Urinary bladder (tissue), 4 donors: ENCODE data around the gene UTF1. TPM values are rescaled to one million over a fixed set of nuclear protein-coding genes. Genes with fewer than 3 reads are reported as not detected.

Source experiments
- DNase-seq: peaks from one replicate; pipeline ENCODE4 v3.0.0-alpha.2; 2015; ENCODE audit errors: extremely low spot score
- H3K27ac ChIP-seq: one replicate; pipeline ENCODE4 v1.5.1; 2013; ENCODE audit warnings: low read depth, mild to moderate bottlenecking, moderate library complexity
- H3K36me3 ChIP-seq: one replicate; pipeline ENCODE4 v1.6.1; 2013; ENCODE audit warnings: mild to moderate bottlenecking, moderate library complexity; ENCODE audit not compliant: insufficient read depth
- H3K4me1 ChIP-seq: one replicate; pipeline ENCODE4 v1.6.1; 2013; ENCODE audit warnings: mild to moderate bottlenecking, moderate library complexity; ENCODE audit not compliant: insufficient read depth
- H3K4me3 ChIP-seq: one replicate; pipeline ENCODE4 v1.5.1; 2013; ENCODE audit warnings: low read depth, low read length
- WGBS: extraction: QIAGEN DNeasy Blood & Tissue Kit; methylation state at CpG from one replicate; pipeline ENCODE4 v1.1.7; 2013; 5-methylcytosine and 5-hydroxymethylcytosine counted together
- polyA plus RNA-seq: library from polyadenylated mRNA; stranded (reverse); fragments of 200-250 nt; gene quantifications from one replicate; pipeline ENCODE4 v1.2.3, GENCODE V29; 2013
- total RNA-seq: library from RNA; depleted of rRNA; stranded (reverse); fragments of >200 nt; gene quantifications from one replicate; pipeline ENCODE4 v1.2.3, GENCODE V29; 2014
- donor health status: healthy with polysubstance abuse.
- donor health status: healthy.

UTF1 gene
- total and polyA plus RNA-seq, 2 donors: not detected

DNA sequence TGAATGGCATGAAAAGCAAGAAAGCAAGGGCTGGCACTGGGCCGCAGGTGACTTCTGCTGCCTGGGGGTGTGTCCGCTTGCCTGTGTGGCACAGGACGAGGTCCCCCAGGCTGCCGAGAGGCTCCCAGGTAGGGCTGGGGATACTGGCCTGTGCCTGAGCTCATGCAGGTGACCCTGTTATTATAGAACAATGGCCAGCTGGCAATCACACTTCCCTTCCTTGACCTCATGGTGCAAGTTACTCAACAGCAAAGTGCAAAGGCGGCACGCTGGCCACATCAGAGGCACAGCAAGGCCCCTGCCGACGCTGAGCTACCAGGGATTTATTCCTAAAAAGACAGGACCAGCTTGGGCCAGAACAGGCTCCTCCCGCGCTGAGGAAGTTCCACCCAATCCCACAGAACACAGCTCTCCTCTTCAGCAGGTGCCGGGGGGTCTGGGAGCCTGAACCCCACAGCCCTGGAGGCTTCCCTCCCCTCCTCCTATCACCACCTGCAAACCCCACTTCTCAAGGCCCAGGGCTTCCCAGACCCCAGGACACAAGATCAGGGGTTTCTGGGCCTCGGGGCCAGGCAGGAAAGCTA is 48.1 kb downstream of the UTF1 start:
- DNase-seq: no peak
- Histone ChIP-seq H3K4me3 (no peak overlapping the region), H3K36me3 (peaks cover 4% of the 10 kb centered on the region), H3K4me1 (no peaks in the 10 kb centered on the region), H3K27ac (no peak overlapping the region)
- 67% methylated on average over 12 of the region's 12 CpGs for WGBS

DNA sequence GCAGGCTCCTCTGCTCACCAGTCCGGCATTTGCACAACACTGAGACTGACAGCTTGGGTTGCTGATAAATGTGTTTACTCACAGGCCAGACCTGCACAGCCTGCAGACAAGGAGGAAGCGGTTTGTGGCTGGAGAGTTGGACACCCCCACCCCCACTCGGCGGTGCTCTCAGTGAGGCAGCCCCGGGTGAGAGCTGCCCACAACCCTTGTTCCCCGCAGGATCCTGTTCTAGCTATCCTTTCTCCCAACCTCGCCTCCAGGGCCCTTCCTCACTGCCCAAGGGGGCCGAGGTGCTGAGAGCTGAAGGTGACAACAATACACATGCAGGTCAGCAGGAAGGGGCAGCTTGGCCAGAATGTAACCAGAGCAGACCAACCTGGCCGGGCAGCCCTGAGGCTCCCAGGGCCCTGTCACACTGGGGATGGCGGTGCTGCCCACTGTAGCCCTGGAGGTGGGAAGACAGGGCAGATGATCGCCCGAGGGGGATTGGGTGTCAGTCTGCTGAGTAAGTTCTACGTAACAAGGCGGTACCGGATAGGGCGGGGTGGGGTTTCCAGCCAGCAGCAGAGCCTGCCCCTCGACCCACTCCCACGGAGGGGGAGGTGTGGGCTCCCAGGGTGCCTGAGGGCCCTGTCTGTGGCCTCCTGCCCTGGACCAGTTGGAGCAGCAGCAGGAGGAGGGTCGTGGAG is 48.7 kb downstream of the UTF1 start:
- no peak for DNase-seq
- 67% methylated on average over 19 of the region's 19 CpGs for WGBS
- H3K4me1 ChIP-seq: no peaks in the 10 kb centered on the region
- no peak overlapping the region for H3K4me3 ChIP-seq
- H3K36me3 ChIP-seq: peaks cover 4% of the 10 kb centered on the region
- peak overlapping the region; percentile 71 for H3K27ac ChIP-seq

- Histone ChIP-seq H3K4me3 (no peak overlapping the region), H3K36me3 (peaks cover 7% of the 10 kb centered on the region), H3K27ac (no peak overlapping the region), H3K4me1 (no peaks in the 10 kb centered on the region)
- 82% methylated on average over 24 of the region's 24 CpGs for WGBS
- DNase-seq: no peak
Measured at GRCh38 chr10:133279326-133280226, 49.6 kb downstream of the UTF1 start.

DNA sequence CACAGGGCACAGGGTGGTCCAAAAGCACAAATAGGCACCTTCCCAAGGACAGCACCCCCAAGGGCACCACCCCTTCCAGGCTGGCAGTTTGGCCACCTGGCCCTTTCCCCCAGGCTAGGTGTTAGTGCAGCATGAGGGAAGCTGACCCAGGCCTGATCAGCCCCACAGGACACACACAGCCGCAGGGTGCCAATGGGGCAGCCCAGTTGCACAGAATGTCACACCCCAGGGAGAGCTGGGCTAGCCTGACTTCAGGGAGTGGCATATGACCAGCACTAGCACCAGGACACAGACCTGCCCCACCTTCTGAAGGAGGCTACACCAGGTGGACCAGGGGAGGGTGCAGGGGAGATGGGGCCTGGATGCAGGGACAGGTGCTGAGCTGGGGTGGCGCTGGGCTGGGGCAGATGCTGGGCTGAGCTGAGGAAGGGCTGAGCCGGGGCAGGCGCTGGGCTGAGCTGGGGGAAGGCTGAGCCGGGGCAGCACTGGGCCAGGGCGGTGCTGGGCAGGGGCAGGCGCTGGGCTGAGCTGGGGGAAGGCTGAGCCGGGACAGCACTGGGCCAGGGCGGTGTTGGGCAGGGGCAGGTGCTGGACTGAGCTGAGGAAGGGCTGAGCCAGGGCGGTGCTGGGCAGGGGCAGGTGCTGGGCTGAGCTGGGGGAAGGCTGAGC is 50.5 kb downstream of the UTF1 start:
- H3K36me3 ChIP-seq: peaks cover 7% of the 10 kb centered on the region
- no peak overlapping the region for H3K4me3 ChIP-seq
- H3K4me1 ChIP-seq: no peaks in the 10 kb centered on the region
- no peak for DNase-seq
- no peak overlapping the region for H3K27ac ChIP-seq
- 94% methylated on average over 10 of the region's 10 CpGs for whole genome bisulfite sequencing

DNA sequence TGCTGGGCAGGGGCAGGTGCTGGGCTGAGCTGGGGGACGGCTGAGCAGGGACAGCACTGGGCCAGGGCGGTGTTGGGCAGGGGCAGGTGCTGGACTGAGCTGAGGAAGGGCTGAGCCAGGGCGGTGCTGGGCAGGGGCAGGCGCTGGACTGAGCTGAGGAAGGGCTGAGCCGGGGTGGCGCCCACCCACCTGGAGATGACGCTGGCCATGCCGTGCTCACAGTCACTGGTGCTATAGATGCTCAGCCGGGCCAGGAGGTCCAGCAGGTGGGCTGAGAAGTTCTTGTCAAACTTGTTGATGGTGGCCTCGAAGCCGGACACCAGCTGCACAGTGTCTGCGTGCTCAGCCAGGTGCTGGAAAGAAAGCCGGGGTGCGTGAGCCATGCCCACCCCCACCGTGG is 51.1 kb downstream of the UTF1 start:
- Histone ChIP-seq H3K4me3 (no peak overlapping the region), H3K36me3 (peaks cover 7% of the 10 kb centered on the region), H3K27ac (no peak overlapping the region), H3K4me1 (no peaks in the 10 kb centered on the region)
- no peak for DNase-seq
- WGBS: 95% methylated on average over 15 of the region's 15 CpGs

Other genes with a start within 250 kb of the UTF1 start
- gene ADGRA1, start 142.3 kb upstream of the UTF1 start, total RNA-seq: not detected
- 0.03 TPM for gene ADGRA1, start 142.3 kb upstream of the UTF1 start, polyA plus RNA-seq
- gene KNDC1, start 70.0 kb upstream of the UTF1 start, total RNA-seq: 1.2 TPM
- gene KNDC1, start 70.0 kb upstream of the UTF1 start, polyA plus RNA-seq: 0.47 TPM
- gene VENTX, start 7.6 kb downstream of the UTF1 start, total RNA-seq: not detected
- 1.3 TPM for gene VENTX, start 7.6 kb downstream of the UTF1 start, polyA plus RNA-seq
- gene ADAM8, start 46.7 kb downstream of the UTF1 start, total RNA-seq: 3.0 TPM
- gene ADAM8, start 46.7 kb downstream of the UTF1 start, polyA plus RNA-seq: 5.7 TPM
- 27.8 TPM for gene TUBGCP2, start 78.7 kb downstream of the UTF1 start, total RNA-seq
- gene TUBGCP2, start 78.7 kb downstream of the UTF1 start, polyA plus RNA-seq: 35.6 TPM
- 24.1 TPM for gene ZNF511, start 78.7 kb downstream of the UTF1 start, total RNA-seq
- 41.5 TPM for gene ZNF511, start 78.7 kb downstream of the UTF1 start, polyA plus RNA-seq
- 0.79 TPM for gene CALY, start 106.7 kb downstream of the UTF1 start, total RNA-seq
- gene CALY, start 106.7 kb downstream of the UTF1 start, polyA plus RNA-seq: 1.1 TPM
- gene PRAP1, start 117.2 kb downstream of the UTF1 start, total RNA-seq: not detected
- gene PRAP1, start 117.2 kb downstream of the UTF1 start, polyA plus RNA-seq: 0.19 TPM
- 5.2 TPM for gene FUOM, start 127.8 kb downstream of the UTF1 start, total RNA-seq
- gene FUOM, start 127.8 kb downstream of the UTF1 start, polyA plus RNA-seq: 16.9 TPM
- gene ECHS1, start 143.1 kb downstream of the UTF1 start, total RNA-seq: 43.0 TPM
- 93.9 TPM for gene ECHS1, start 143.1 kb downstream of the UTF1 start, polyA plus RNA-seq
- 4.3 TPM for gene PAOX, start 149.0 kb downstream of the UTF1 start, total RNA-seq
- gene PAOX, start 149.0 kb downstream of the UTF1 start, polyA plus RNA-seq: 8.9 TPM
- 32.0 TPM for gene MTG1, start 163.9 kb downstream of the UTF1 start, total RNA-seq
- gene MTG1, start 163.9 kb downstream of the UTF1 start, polyA plus RNA-seq: 34.5 TPM
- 0.74 TPM for gene SPRN, start 194.4 kb downstream of the UTF1 start, total RNA-seq
- gene SPRN, start 194.4 kb downstream of the UTF1 start, polyA plus RNA-seq: 0.19 TPM
- 3.3 TPM for gene SCART1, start 223.7 kb downstream of the UTF1 start, total RNA-seq
- 0.86 TPM for gene SCART1, start 223.7 kb downstream of the UTF1 start, polyA plus RNA-seq